NK-92 treated with Interleukin-12 subunit alpha and Interleukin-12 subunit beta, amount 100 ng/mL, for 24 hours (cell line): ENCODE results near the gene CHSY1.
"Not testable (repeated sequence)": the region's sequence is repeated elsewhere in the genome, so short reads cannot be mapped to it uniquely, and the experiment has no call there.

Experiments
- DNase-seq: peaks from one replicate; lab custom pipeline; 2025; lab: John Stamatoyannopoulos, UW

CHSY1 gene

GRCh38 chr15:101251830-101252820 lies at the start of gene CHSY1:
Gene CHSY1 (minus strand): TSS chr15:101252048. CDS start chr15:101251456, 592 bp downstream.
- peak; percentile 95 for DNase-seq

DNA sequence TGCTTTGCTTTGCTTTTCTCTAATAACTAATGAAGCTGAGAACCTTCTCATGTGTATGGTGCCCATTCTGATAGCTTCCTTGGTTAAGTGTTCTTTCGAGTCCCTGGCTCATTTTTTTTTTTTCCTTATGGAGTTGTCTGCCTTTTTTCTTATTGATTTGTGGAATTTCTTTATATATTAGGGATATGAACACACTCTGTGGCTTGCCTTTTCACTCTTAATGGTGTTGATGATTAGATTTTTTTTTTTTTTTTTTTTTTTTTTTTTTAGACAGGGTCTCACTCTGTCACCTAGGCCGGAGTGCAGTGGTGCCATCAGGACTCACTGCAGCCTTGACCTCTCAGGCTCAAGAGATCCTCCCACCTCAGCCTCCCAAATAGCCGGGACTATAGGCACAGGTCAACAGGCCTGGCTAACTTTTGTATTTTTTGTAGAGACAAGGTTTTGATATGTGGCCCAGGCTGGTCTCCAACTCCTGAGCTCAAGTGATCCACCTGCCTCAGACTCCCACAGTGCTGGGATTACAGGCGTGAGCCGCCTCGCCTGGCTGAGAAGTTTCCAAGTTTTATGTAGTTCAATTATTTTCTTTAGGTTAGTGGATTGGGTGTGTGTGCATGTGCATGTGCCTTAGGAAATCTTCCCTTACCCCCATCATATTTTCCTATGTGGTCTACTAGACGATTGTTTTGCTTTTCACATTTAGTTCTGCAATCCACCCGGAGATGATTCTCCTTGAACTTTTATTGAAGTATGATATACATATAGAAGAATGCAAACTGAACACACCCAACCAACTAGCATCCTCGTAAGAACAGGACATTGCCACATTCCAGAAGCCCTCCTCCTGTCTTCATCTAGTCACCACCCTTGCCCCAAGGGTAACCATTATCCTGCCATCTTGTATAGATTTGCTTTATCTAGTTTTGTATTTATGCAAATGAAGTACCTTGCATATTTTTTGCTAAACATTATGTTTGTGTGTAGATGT lies 44.9 kb upstream of the CHSY1 start:
- no peak for DNase-seq

DNA sequence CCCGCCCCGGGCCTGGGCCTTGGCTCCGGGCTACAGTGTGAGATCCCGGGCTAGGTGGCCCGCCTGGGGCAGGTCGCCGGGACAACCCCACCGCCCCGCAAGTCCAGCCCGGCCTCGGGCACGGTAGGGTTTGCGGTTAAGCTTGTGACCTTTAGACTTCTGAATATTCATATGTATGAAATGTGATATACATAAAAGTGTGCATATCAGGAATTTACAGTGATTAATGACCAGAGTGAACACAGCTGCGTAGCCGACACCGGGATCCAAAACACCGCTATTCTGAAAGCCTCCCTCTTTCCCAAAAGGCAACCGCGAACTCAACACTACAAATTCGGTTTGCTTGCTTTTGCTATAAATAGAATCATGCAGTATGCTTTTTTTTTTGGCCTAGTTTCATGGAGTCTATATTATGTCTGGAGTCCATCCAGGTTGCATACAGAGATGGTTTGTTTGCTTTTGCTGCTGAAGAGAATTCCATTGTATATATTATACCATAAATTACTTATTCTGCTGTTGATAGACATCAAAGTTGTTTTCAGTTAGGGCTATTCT lies 43.8 kb upstream of the CHSY1 start:
- no peak for DNase-seq

DNA sequence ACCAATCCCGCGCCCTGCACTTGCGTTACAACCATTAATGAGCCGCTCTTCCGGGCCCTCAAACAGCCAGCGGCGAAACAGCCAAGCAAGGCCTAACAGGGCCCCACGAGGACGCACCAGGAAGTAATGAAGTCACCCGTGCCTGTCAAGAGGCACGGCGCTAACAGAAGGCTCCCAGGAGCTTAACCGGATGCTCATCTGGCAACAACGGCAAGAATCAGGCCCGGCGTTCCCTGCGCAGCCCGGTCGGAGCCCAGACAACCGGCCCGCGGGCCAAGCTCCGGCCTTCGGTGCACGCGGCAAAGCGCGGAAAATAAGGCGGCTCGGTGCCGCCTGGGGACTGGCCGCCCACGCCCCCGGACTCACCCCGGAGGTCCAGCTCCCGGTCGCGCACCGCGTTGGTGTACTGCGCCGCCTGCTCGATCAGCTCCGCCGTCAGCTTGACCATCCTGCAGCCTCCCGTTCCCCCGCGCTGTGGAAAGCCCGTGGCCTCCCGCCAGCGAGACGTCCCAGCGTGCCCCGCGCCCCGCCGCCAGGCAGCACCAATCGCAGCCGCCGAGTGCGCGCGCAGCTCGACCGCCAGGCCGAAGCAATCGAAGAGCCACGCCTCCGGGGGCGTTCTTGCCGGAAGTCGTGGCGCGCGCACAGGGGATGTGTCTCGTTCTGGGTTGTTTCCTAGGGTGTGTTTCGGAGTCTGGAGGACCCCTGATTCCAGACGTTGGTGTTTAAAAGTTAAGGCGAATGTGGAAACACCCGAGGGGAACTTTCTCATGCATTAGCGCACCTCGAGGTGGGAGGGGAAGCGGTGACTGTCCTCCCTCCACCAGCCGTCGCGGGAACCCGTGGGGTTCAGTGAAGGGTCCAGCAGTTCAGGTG lies 43.1 kb upstream of the CHSY1 start, which contains the start of gene SNRPA1:
TSS of gene SNRPA1 (minus strand) at position 518 of the 876 bp plus-strand sequence. CDS start at position 448, 70 bp downstream.
- DNase-seq: peak; percentile 99

DNA sequence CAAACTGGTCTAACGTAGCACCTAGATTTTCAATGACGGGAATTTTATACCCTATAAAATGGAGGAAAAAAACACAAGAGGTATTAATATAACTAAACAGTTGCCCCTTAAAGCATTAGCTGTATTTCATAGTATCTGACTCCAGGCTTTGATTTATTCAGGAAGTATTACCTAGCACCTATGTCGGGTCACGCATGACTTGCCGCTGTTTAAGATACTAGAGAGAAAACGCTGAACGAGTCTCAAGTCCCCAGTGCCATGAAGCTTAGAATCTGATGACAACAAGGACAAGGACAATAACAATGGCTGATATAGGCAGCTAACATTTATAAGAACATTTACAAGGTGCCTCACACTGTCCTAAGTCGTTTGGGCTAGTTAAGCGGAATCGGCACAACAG lies 41.3 kb upstream of the CHSY1 start:
- no peak for DNase-seq

GRCh38 chr15:101288905-101289513 lies 37.2 kb upstream of the CHSY1 start:
- no peak for DNase-seq

- not testable (repeated sequence) for DNase-seq
Observed at GRCh38 chr15:101287342-101287741, 35.5 kb upstream of the CHSY1 start.

GRCh38 chr15:101286471-101287114 lies 34.7 kb upstream of the CHSY1 start:
- DNase-seq: no peak

DNA sequence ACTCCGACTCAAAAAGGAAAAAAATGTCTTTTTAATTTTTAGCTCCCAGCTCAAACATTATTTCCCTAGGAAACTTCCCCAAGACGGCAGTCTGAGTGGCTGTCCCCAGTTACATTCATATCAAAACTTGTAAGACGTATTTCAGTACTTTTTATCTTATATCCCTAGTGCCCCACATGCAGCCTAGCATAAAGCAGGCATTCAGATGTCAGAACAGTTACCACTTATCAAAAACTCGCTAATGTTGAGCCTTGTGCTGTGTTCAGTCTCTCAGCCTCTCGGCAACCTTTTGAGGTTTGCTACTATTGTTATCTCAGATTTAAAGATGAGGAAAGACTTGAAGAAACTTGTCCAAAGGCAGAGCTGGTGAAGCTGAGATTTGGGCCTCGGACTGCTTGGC lies 32.1 kb upstream of the CHSY1 start:
- DNase-seq: no peak

DNA sequence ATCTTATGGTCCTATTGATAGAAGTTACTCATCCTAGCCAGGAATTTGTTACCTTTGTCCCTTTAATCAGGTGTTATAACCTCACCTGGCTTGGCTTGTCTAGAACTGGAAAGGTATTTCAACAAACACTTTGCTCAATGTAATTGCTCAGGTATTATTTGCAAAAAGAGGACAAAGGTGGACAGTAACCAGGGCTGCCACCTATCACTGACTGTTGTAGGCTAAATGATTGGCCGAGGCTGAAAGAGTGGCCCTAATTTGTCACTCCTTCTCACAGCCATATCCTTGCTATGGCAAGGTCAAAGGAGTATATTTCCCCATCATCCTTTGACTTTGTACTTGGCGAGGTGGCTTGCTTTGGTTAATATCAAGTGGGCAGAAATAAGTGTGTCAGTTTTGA lies 28.2 kb upstream of the CHSY1 start:
- no peak for DNase-seq

- no peak for DNase-seq
Observed at GRCh38 chr15:101277943-101278564, 26.2 kb upstream of the CHSY1 start.

- peak; percentile 90 for DNase-seq
Observed at GRCh38 chr15:101277038-101277822, 25.4 kb upstream of the CHSY1 start, which contains the start of gene SELENOS. Gene SELENOS (minus strand): TSS chr15:101277485. CDS start chr15:101277417, 68 bp downstream.

DNA sequence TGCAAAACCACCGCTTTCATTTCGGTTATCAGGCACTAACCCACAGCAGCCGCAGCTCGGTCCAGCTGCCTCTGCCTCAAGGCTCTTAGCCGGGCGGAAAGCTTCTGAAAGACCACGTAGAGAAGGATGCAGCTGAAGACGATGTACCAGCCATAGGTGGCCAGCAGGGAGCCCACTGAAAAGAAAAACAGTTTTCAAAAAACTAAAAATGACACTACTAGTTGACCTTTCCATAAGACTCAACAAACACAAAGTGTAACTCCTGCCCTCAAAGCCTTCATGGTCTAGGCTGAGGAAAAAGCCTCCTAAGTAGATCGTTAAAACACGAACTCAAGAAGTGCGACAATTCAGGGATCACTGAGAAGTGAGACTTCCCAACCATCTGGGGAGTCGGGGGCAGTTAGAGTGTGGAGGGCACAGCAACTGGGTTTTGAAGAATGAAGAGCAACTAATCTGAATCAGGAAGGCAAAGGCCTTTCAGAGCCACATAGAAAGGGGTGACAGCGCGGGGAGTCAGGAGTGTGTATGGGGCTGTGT lies 24.7 kb upstream of the CHSY1 start:
- DNase-seq: peak; percentile 59

DNA sequence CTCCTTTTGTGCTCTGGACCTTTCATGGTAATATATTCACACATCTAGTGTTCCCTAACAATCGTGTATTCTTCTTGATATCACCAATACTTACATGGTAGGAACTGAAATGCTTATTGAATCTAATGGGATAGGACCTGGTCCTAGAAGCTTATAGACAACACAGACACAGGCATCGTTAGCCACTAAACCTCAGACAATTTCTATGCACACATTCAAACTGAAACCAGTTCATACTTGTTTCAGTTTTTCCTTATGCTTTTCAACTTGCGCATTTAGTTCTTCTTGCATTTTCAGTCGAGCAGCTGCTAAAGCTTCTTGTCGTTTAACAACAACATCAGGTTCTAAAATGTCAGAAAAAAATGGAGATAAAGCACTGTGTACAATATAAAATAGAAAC lies 23.2 kb upstream of the CHSY1 start:
- DNase-seq: no peak

GRCh38 chr15:101273534-101273933 lies 21.7 kb upstream of the CHSY1 start:
- DNase-seq: no peak

DNA sequence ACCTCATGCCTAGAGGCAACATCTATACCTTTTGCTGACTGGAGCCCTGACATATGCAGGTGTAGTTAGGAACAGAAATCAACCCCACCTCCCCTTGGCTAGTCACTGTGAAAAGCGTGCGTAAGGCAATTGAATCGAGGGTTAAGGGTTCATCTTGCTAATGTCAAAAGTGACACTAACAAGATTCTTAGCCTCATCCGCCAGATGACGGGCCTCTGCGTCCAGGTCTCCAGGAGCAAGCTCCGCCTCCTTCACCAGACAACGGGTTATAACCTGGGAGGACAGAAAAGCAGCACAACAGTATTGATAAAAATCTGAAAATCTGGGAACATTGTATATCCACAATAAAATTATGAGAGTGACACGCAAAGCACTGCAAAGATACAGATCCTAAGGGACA lies 20.7 kb upstream of the CHSY1 start:
- no peak for DNase-seq

- DNase-seq: no peak
Observed at GRCh38 chr15:101269479-101270223, 17.8 kb upstream of the CHSY1 start.
